Muscle of leg (tissue), 11 donors: ENCODE data around the gene ADGRD1. TPM values are rescaled to one million over a fixed set of nuclear protein-coding genes. Genes with fewer than 3 reads are reported as not detected.

Experiments used
- DNase-seq: peaks from one replicate; pipeline ENCODE4 v3.0.0; 2013
- H3K27ac ChIP-seq: one replicate; pipeline ENCODE4 v1.5.1; 2013; ENCODE audit warnings: mild to moderate bottlenecking, low read length, control low read depth
- H3K27me3 ChIP-seq: one replicate; pipeline ENCODE4 v1.6.1; 2013; ENCODE audit warnings: low read length; ENCODE audit not compliant: control insufficient read depth, insufficient read depth
- H3K36me3 ChIP-seq: one replicate; pipeline ENCODE4 v1.6.1; 2013; ENCODE audit warnings: low read length; ENCODE audit not compliant: control insufficient read depth, insufficient read depth
- H3K4me1 ChIP-seq: one replicate; pipeline ENCODE4 v1.6.1; 2013; ENCODE audit warnings: low read length; ENCODE audit not compliant: control insufficient read depth, insufficient read depth
- H3K4me3 ChIP-seq: one replicate; pipeline ENCODE4 v1.5.1; 2013; ENCODE audit warnings: low read length, control low read depth
- H3K9me3 ChIP-seq: replicated peaks from 2 replicates; pipeline ENCODE4 v1.6.1; 2013; ENCODE audit warnings: low read depth, low read length; ENCODE audit not compliant: control insufficient read depth
- WGBS: methylation state at CpG from one replicate; pipeline ENCODE4 v1.1.5; 2013; ENCODE audit warnings: missing lambda C conversion rate; ENCODE audit not compliant: insufficient coverage; 5-methylcytosine and 5-hydroxymethylcytosine counted together
- polyA plus RNA-seq, 8 donors: library from polyadenylated mRNA; unstranded; fragments of 120-200 nt; gene quantifications; one replicate each; pipeline versions ENCODE4 v1.2.1 to v1.2.3, GENCODE V29; 2013; ENCODE audit warnings: inconsistent platforms in 1 of 8, low replicate concordance in 1 of 8; ENCODE audit not compliant: insufficient read length in 8 of 8, insufficient read depth in 1 of 8
- total RNA-seq: library from RNA; stranded (reverse); fragments of 120-200 nt; gene quantifications from one replicate; pipeline ENCODE4 v1.2.4, GENCODE V29; 2013

The ADGRD1 gene
- total and polyA plus RNA-seq, 9 donors = 4.9 to 14.7 (median 10.6) TPM

GRCh38 chr12:131077931-131078391, 124.3 kb downstream of the ADGRD1 start:
- DNase-seq = no peak
- Histone ChIP-seq H3K4me3 (no peak overlapping the region), H3K27ac (no peak overlapping the region), H3K9me3 (no peaks in the 10 kb centered on the region), H3K27me3 (peaks cover 2% of the 10 kb centered on the region), H3K36me3 (no peaks in the 10 kb centered on the region), H3K4me1 (peaks cover 12% of the 10 kb centered on the region)
- 65% methylated on average over 11 of the region's 11 CpGs for WGBS

GRCh38 chr12:131082290-131083194, 128.8 kb downstream of the ADGRD1 start:
- Histone ChIP-seq H3K27ac (no peak overlapping the region), H3K4me1 (no peaks in the 10 kb centered on the region), H3K4me3 (no peak overlapping the region), H3K27me3 (no peaks in the 10 kb centered on the region), H3K9me3 (no peaks in the 10 kb centered on the region), H3K36me3 (no peaks in the 10 kb centered on the region)
- no peak for DNase-seq
- WGBS = 80% methylated on average over 18 of the region's 23 CpGs

GRCh38 chr12:131084341-131085011, 130.8 kb downstream of the ADGRD1 start:
- H3K4me1 ChIP-seq = no peaks in the 10 kb centered on the region
- H3K9me3 ChIP-seq = no peaks in the 10 kb centered on the region
- no peak for DNase-seq
- H3K4me3 ChIP-seq = no peak overlapping the region
- no peak overlapping the region for H3K27ac ChIP-seq
- no peaks in the 10 kb centered on the region for H3K27me3 ChIP-seq
- 93% methylated on average over 21 of the region's 28 CpGs for WGBS
- H3K36me3 ChIP-seq = no peaks in the 10 kb centered on the region

- Histone ChIP-seq H3K27ac (no peak overlapping the region), H3K36me3 (no peaks in the 10 kb centered on the region), H3K4me1 (no peaks in the 10 kb centered on the region), H3K27me3 (no peaks in the 10 kb centered on the region), H3K4me3 (no peak overlapping the region), H3K9me3 (no peaks in the 10 kb centered on the region)
- 82% methylated on average over 19 of the region's 22 CpGs for whole genome bisulfite sequencing
- DNase-seq = no peak
Measured at GRCh38 chr12:131085125-131085815, 131.6 kb downstream of the ADGRD1 start.

- no peak overlapping the region for H3K4me3 ChIP-seq
- H3K4me1 ChIP-seq = no peaks in the 10 kb centered on the region
- H3K36me3 ChIP-seq = no peaks in the 10 kb centered on the region
- H3K9me3 ChIP-seq = no peaks in the 10 kb centered on the region
- H3K27me3 ChIP-seq = no peaks in the 10 kb centered on the region
- no peak for DNase-seq
- WGBS = 85% methylated on average over 17 of the region's 24 CpGs
- no peak overlapping the region for H3K27ac ChIP-seq
Measured at GRCh38 chr12:131085816-131086591, 132.3 kb downstream of the ADGRD1 start.

- H3K27ac ChIP-seq = no peak overlapping the region
- WGBS = 94% methylated on average over 15 of the region's 24 CpGs
- H3K4me1 ChIP-seq = no peaks in the 10 kb centered on the region
- H3K36me3 ChIP-seq = no peaks in the 10 kb centered on the region
- H3K4me3 ChIP-seq = no peak overlapping the region
- no peaks in the 10 kb centered on the region for H3K27me3 ChIP-seq
- no peaks in the 10 kb centered on the region for H3K9me3 ChIP-seq
- no peak for DNase-seq
Measured at GRCh38 chr12:131087302-131087818, 133.7 kb downstream of the ADGRD1 start.

- Histone ChIP-seq H3K4me3 (no peak overlapping the region), H3K9me3 (no peaks in the 10 kb centered on the region), H3K27me3 (no peaks in the 10 kb centered on the region), H3K36me3 (no peaks in the 10 kb centered on the region), H3K4me1 (peaks cover under 1% of the 10 kb centered on the region), H3K27ac (no peak overlapping the region)
- DNase-seq = no peak
- WGBS = 81% methylated on average over 38 of the region's 38 CpGs
Measured at GRCh38 chr12:131087991-131088700, 134.4 kb downstream of the ADGRD1 start.

- Histone ChIP-seq H3K27ac (no peak overlapping the region), H3K4me1 (peaks cover 5% of the 10 kb centered on the region), H3K9me3 (no peaks in the 10 kb centered on the region), H3K27me3 (no peaks in the 10 kb centered on the region), H3K4me3 (no peak overlapping the region), H3K36me3 (no peaks in the 10 kb centered on the region)
- WGBS = 73% methylated on average over 25 of the region's 28 CpGs
- no peak for DNase-seq
Measured at GRCh38 chr12:131088701-131089530, 135.2 kb downstream of the ADGRD1 start.
